Erythroblast (primary cell): ENCODE data around the gene B3GNT4.

Source experiments
- GATA1 ChIP-seq: IDR thresholded peaks from 2 replicates; pipeline ENCODE4 v1.6.1; 2011; ENCODE audit warnings: low read depth, mild to moderate bottlenecking, control low read depth, low read length, moderate library complexity
- POLR2A ChIP-seq: IDR thresholded peaks from 2 replicates; pipeline ENCODE4 v1.6.1; 2011; ENCODE audit warnings: mild to moderate bottlenecking, low read length

DNA sequence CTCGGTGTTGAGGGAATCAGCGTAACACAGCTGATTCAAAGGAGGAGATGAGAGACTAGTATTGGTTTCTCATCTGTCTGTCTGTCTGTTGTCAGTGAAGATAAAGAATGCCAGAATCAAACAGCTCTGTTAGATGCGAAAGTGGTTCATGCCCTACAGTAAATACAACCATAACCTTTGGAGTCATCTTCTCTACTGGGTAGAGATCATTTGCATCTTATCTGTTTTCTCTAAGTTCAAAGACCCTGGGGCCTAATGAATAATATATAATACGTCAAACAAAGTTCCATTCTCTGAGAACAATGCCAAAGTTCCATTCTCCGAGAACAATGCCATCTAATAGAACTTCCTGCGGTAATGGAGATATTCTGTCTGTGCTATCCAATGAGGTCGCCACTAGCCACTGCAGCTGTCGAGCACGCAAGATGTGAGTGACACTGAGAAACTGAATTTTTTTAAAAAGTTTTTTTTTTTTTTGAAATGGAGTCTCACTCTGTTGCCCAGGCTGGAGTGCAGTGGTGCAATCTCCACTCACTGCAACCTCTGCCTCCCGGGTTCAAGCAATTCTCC is 36.1 kb upstream of the B3GNT4 start:
- no peak for TF ChIP-seq POLR2A
- no peak for TF ChIP-seq GATA1
